Stomach smooth muscle (tissue), 2 donors: ENCODE results near the gene RNF181.
"Not testable (repeated sequence)": the region's sequence is repeated elsewhere in the genome, so short reads cannot be mapped to it uniquely, and the experiment has no call there.

Experiments
- H3K27ac ChIP-seq: one replicate; pipeline ENCODE4 v1.7.0; 2013; ENCODE audit warnings: mild to moderate bottlenecking, low read length, inconsistent platforms
- H3K27me3 ChIP-seq, 2 donors: one replicate each; pipeline ENCODE4 v1.7.0; 2013; ENCODE audit warnings: low read length in 2 of 2; ENCODE audit not compliant: insufficient read depth in 2 of 2, control insufficient read depth in 1 of 2
- H3K36me3 ChIP-seq, 2 donors: one replicate each; pipeline ENCODE4 v1.7.0; 2013; ENCODE audit warnings: low read length in 2 of 2; ENCODE audit not compliant: control insufficient read depth in 2 of 2, insufficient read depth in 2 of 2
- H3K4me1 ChIP-seq: one replicate; pipeline ENCODE4 v1.7.0; 2013; ENCODE audit warnings: low read length; ENCODE audit not compliant: control insufficient read depth, insufficient read depth
- H3K4me3 ChIP-seq, 2 donors: one replicate each; pipeline ENCODE4 v1.7.0; 2013; ENCODE audit warnings: low read length in 2 of 2
- H3K9ac ChIP-seq, 2 donors: one replicate each; pipeline ENCODE4 v1.7.0; 2013; ENCODE audit warnings: low read length in 2 of 2, mild to moderate bottlenecking in 1 of 2
- H3K9me3 ChIP-seq, 2 donors: one replicate each; pipeline ENCODE4 v1.7.0; 2013; ENCODE audit warnings: low read length in 2 of 2; ENCODE audit not compliant: control insufficient read depth in 2 of 2
- donor health status: healthy.
- donor health status: Pancreatic carcinoma.

The RNF181 gene

GRCh38 chr2:85597241-85597640 is 1.7 kb downstream of the RNF181 start:
- no peaks in the 10 kb centered on the region for H3K27me3 ChIP-seq
- H3K36me3 ChIP-seq = peaks cover 9 to 17% of the 10 kb centered on the region in 2 donors
- peak overlapping the region in 1 of 2 donors; percentile 98 for H3K4me3 ChIP-seq
- no peak overlapping the region for H3K27ac ChIP-seq
- no peaks in the 10 kb centered on the region for H3K9me3 ChIP-seq
- H3K4me1 ChIP-seq = peaks cover 42% of the 10 kb centered on the region
- no peak overlapping the region for H3K9ac ChIP-seq

- Histone ChIP-seq H3K9me3 (no peaks in the 10 kb centered on the region), H3K4me1 (peaks cover 47% of the 10 kb centered on the region), H3K27ac (no peak overlapping the region), H3K36me3 (peaks cover 9 to 17% of the 10 kb centered on the region in 2 donors), H3K27me3 (no peaks in the 10 kb centered on the region), H3K9ac (peak overlapping the region in 1 of 2 donors; percentile 5), H3K4me3 (no peak overlapping the region)
Measured at GRCh38 chr2:85598594-85599340, 3.2 kb downstream of the RNF181 start.

GRCh38 chr2:85599468-85600234 is 4.1 kb downstream of the RNF181 start:
- no peak overlapping the region for H3K9ac ChIP-seq
- H3K27me3 ChIP-seq = no peaks in the 10 kb centered on the region
- no peak overlapping the region for H3K4me3 ChIP-seq
- peaks cover 48% of the 10 kb centered on the region for H3K4me1 ChIP-seq
- H3K36me3 ChIP-seq = peaks cover 9 to 17% of the 10 kb centered on the region in 2 donors
- H3K9me3 ChIP-seq = no peaks in the 10 kb centered on the region
- H3K27ac ChIP-seq = no peak overlapping the region

- H3K4me1 ChIP-seq = peaks cover 47% of the 10 kb centered on the region
- no peaks in the 10 kb centered on the region for H3K27me3 ChIP-seq
- peaks cover 9 to 17% of the 10 kb centered on the region in 2 donors for H3K36me3 ChIP-seq
- H3K9me3 ChIP-seq = no peaks in the 10 kb centered on the region
- no peak overlapping the region for H3K4me3 ChIP-seq
- H3K27ac ChIP-seq = peak overlapping the region; percentile 73
- H3K9ac ChIP-seq = no peak overlapping the region
Measured at GRCh38 chr2:85600235-85600575, 4.7 kb downstream of the RNF181 start.

- H3K36me3 ChIP-seq = peaks cover 9 to 17% of the 10 kb centered on the region in 2 donors
- H3K9ac ChIP-seq = peak overlapping the region; percentile 84 to 94
- peaks cover 52% of the 10 kb centered on the region for H3K4me1 ChIP-seq
- H3K27me3 ChIP-seq = no peaks in the 10 kb centered on the region
- H3K9me3 ChIP-seq = no peaks in the 10 kb centered on the region
- H3K4me3 ChIP-seq = peak overlapping the region; percentile 98 to 99
- H3K27ac ChIP-seq = peak overlapping the region; percentile 73
Measured at GRCh38 chr2:85600951-85601770, 5.6 kb downstream of the RNF181 start.

GRCh38 chr2:85601771-85602475 is 6.4 kb downstream of the RNF181 start:
- no peaks in the 10 kb centered on the region for H3K27me3 ChIP-seq
- peak overlapping the region; percentile 73 for H3K27ac ChIP-seq
- H3K36me3 ChIP-seq = peaks cover 8 to 13% of the 10 kb centered on the region in 2 donors
- H3K9me3 ChIP-seq = no peaks in the 10 kb centered on the region
- H3K4me1 ChIP-seq = peaks cover 47% of the 10 kb centered on the region
- H3K4me3 ChIP-seq = peak overlapping the region; percentile 98 to 99
- H3K9ac ChIP-seq = peak overlapping the region; percentile 84 to 94

GRCh38 chr2:85602476-85603234 is 7.1 kb downstream of the RNF181 start, which contains the start of gene TMEM150A:
TMEM150A (minus strand) TSS chr2:85602698; CDS start chr2:85601948, 750 bp downstream.
- peak within 1 kb of the TSS; percentile 86 to 94 for H3K9ac ChIP-seq
- peaks cover 3 to 10% of the 10 kb centered on the region in 2 donors for H3K36me3 ChIP-seq
- peak within 1 kb of the TSS; percentile 73 for H3K27ac ChIP-seq
- no peaks in the 10 kb centered on the region for H3K9me3 ChIP-seq
- peaks cover 45% of the 10 kb centered on the region for H3K4me1 ChIP-seq
- peak within 1 kb of the TSS; percentile 98 to 99 for H3K4me3 ChIP-seq
- H3K27me3 ChIP-seq = no peaks in the 10 kb centered on the region

GRCh38 chr2:85604133-85604444 is 8.5 kb downstream of the RNF181 start:
- H3K9me3 ChIP-seq, H3K27ac ChIP-seq, H3K9ac ChIP-seq, H3K27me3 ChIP-seq: not testable (repeated sequence)
- Histone ChIP-seq H3K4me1 (peaks cover 48% of the 10 kb centered on the region), H3K36me3 (peaks cover 3 to 17% of the 10 kb centered on the region in 2 donors), H3K4me3 (peak overlapping the region in 1 of 2 donors; percentile 98)

- Histone ChIP-seq H3K9me3 (no peaks in the 10 kb centered on the region), H3K4me3 (peak overlapping the region in 1 of 2 donors; percentile 22), H3K27me3 (no peaks in the 10 kb centered on the region), H3K27ac (no peak overlapping the region), H3K4me1 (peaks cover 48% of the 10 kb centered on the region), H3K9ac (peak overlapping the region in 1 of 2 donors; percentile 42), H3K36me3 (peaks cover 6 to 19% of the 10 kb centered on the region in 2 donors)
Measured at GRCh38 chr2:85604568-85605339, 9.2 kb downstream of the RNF181 start.
